ENCODE measurements around the gene NMNAT3.

The NMNAT3 gene

GRCh38 chr3:139716908-139717485 is 39.2 kb upstream of the NMNAT3 start:
- TF ChIP-seq, protein P1, sequence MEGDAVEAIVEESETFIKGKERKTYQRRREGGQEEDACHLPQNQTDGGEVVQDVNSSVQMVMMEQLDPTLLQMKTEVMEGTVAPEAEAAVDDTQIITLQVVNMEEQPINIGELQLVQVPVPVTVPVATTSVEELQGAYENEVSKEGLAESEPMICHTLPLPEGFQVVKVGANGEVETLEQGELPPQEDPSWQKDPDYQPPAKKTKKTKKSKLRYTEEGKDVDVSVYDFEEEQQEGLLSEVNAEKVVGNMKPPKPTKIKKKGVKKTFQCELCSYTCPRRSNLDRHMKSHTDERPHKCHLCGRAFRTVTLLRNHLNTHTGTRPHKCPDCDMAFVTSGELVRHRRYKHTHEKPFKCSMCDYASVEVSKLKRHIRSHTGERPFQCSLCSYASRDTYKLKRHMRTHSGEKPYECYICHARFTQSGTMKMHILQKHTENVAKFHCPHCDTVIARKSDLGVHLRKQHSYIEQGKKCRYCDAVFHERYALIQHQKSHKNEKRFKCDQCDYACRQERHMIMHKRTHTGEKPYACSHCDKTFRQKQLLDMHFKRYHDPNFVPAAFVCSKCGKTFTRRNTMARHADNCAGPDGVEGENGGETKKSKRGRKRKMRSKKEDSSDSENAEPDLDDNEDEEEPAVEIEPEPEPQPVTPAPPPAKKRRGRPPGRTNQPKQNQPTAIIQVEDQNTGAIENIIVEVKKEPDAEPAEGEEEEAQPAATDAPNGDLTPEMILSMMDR (conservative IDR thresholded peaks at IDR 0.05; ENCODE audit: low read length), result no peak
- no peak for TF ChIP-seq EZH2phosphoT487 (IDR thresholded peaks at IDR 0.05; ENCODE audit: borderline replicate concordance)
- H3K4me1 ChIP-seq (ENCODE audit: insufficient read depth, low read length, poor library complexity, severe bottlenecking), result no peaks in the 10 kb centered on the region
- H3K9me2 ChIP-seq (replicated peaks; ENCODE audit: low read depth, low read length), result no peaks in the 10 kb centered on the region
- no peak overlapping the region for H3K4me2 ChIP-seq (ENCODE audit: low read depth, low read length, poor library complexity, severe bottlenecking)
- no peaks in the 10 kb centered on the region for H3F3A ChIP-seq (ENCODE audit: low read depth)
- no peaks in the 10 kb centered on the region for H3K9me3 ChIP-seq (ENCODE audit: insufficient read depth, low read depth, low read length)
- H3K27me3 ChIP-seq (ENCODE audit: insufficient read depth, low read length, poor library complexity, severe bottlenecking), result no peaks in the 10 kb centered on the region
- no peak overlapping the region for H3K9ac ChIP-seq (ENCODE audit: low read depth, low read length, poor library complexity, severe bottlenecking)
- H4K20me1 ChIP-seq (ENCODE audit: insufficient read depth, low read length, poor library complexity, severe bottlenecking), result no peaks in the 10 kb centered on the region
- no peaks in the 10 kb centered on the region for H3K79me2 ChIP-seq (ENCODE audit: insufficient read depth, low read length)
- no peak overlapping the region for H3K4me3 ChIP-seq (ENCODE audit: low read length, poor library complexity, severe bottlenecking)
- no peak overlapping the region for H2AFZ ChIP-seq (ENCODE audit: low read length)
- no peaks in the 10 kb centered on the region for H3K36me3 ChIP-seq (ENCODE audit: insufficient read depth, low read length)

- H3K4me2 ChIP-seq (ENCODE audit: low read depth, low read length, poor library complexity, severe bottlenecking), result no peak overlapping the region
- H3K36me3 ChIP-seq (ENCODE audit: insufficient read depth, low read length), result no peaks in the 10 kb centered on the region
- no peaks in the 10 kb centered on the region for H3K4me1 ChIP-seq (ENCODE audit: insufficient read depth, low read length, poor library complexity, severe bottlenecking)
- no peaks in the 10 kb centered on the region for H3F3A ChIP-seq (ENCODE audit: low read depth)
- no peaks in the 10 kb centered on the region for H4K20me1 ChIP-seq (ENCODE audit: insufficient read depth, low read length, poor library complexity, severe bottlenecking)
- no peaks in the 10 kb centered on the region for H3K27me3 ChIP-seq (ENCODE audit: insufficient read depth, low read length, poor library complexity, severe bottlenecking)
- H2AFZ ChIP-seq (ENCODE audit: low read length), result no peak overlapping the region
- TF ChIP-seq, protein P1 (conservative IDR thresholded peaks at IDR 0.05; ENCODE audit: low read length), result no peak
- no peak for TF ChIP-seq EZH2phosphoT487 (IDR thresholded peaks at IDR 0.05; ENCODE audit: borderline replicate concordance)
- H3K9me2 ChIP-seq (replicated peaks; ENCODE audit: low read depth, low read length), result no peaks in the 10 kb centered on the region
- no peaks in the 10 kb centered on the region for H3K9me3 ChIP-seq (ENCODE audit: insufficient read depth, low read depth, low read length)
- no peak overlapping the region for H3K9ac ChIP-seq (ENCODE audit: low read depth, low read length, poor library complexity, severe bottlenecking)
- H3K79me2 ChIP-seq (ENCODE audit: insufficient read depth, low read length), result no peaks in the 10 kb centered on the region
- H3K4me3 ChIP-seq (ENCODE audit: low read length, poor library complexity, severe bottlenecking), result no peak overlapping the region
These were observed 38.1 kb upstream of the NMNAT3 start for GRCh38 chr3:139715743-139716360.

- Histone ChIP-seq H3K79me2 (ENCODE audit: insufficient read depth, low read length) (no peaks in the 10 kb centered on the region), H3K9me3 (ENCODE audit: insufficient read depth, low read depth, low read length) (no peaks in the 10 kb centered on the region), H4K20me1 (ENCODE audit: insufficient read depth, low read length, poor library complexity, severe bottlenecking) (no peaks in the 10 kb centered on the region), H3K36me3 (ENCODE audit: insufficient read depth, low read length) (no peaks in the 10 kb centered on the region), H3K27me3 (ENCODE audit: insufficient read depth, low read length, poor library complexity, severe bottlenecking) (no peaks in the 10 kb centered on the region), H3K4me3 (ENCODE audit: low read length, poor library complexity, severe bottlenecking) (no peak overlapping the region), H3K4me2 (ENCODE audit: low read depth, low read length, poor library complexity, severe bottlenecking) (no peak overlapping the region), H3K9ac (ENCODE audit: low read depth, low read length, poor library complexity, severe bottlenecking) (no peak overlapping the region), H2AFZ (ENCODE audit: low read length) (no peak overlapping the region), H3F3A (ENCODE audit: low read depth) (no peaks in the 10 kb centered on the region), H3K9me2 (replicated peaks; ENCODE audit: low read depth, low read length) (no peaks in the 10 kb centered on the region), H3K4me1 (ENCODE audit: insufficient read depth, low read length, poor library complexity, severe bottlenecking) (no peaks in the 10 kb centered on the region)
- TF ChIP-seq, protein P1 (conservative IDR thresholded peaks at IDR 0.05; ENCODE audit: low read length), result no peak
- no peak for TF ChIP-seq EZH2phosphoT487 (IDR thresholded peaks at IDR 0.05; ENCODE audit: borderline replicate concordance)
These were observed 37.4 kb upstream of the NMNAT3 start for GRCh38 chr3:139715166-139715565.

All from Loucy (cell line).